SK-N-SH treated with all-trans-retinoic acid at 6 μM for 48 hours (cell line): ENCODE data around the gene FMN1.

Experiments used
- BACH2 ChIP-seq: fragments of 250-450 bp; sonication (Bioruptor Pico); IDR thresholded peaks from 2 replicates; pipeline ENCODE4 v1.9.0; 2021; ENCODE audit warnings: mild to moderate bottlenecking, borderline replicate concordance
- CSDC2 ChIP-seq: fragments of 250-450 bp; sonication (Bioruptor Pico); IDR thresholded peaks from 2 replicates; pipeline ENCODE4 v1.5.0; 2020; ENCODE audit warnings: mild to moderate bottlenecking, moderate library complexity
- ZFP3 ChIP-seq: fragments of 250-450 bp; sonication (Bioruptor Pico); IDR thresholded peaks from 2 replicates; pipeline ENCODE4 v1.5.0; 2020; ENCODE audit warnings: mild to moderate bottlenecking, moderate library complexity
- ZNF70 ChIP-seq: fragments of 450-650 bp; formaldehyde crosslinking; IDR thresholded peaks from 2 replicates; pipeline ENCODE4 v1.5.0; 2020; ENCODE audit warnings: mild to moderate bottlenecking, moderate library complexity

GRCh38 chr15:33171202-33171601 lies 23.3 kb downstream of the FMN1 start:
- TF ChIP-seq BACH2 (no peak), CSDC2 (CRISPR knock-in tag) (no peak), ZNF70 (CRISPR knock-in tag) (no peak), ZFP3 (no peak)
